Prostate gland (tissue), 2 donors: ENCODE data around the gene PRR5L. TPM values are rescaled to one million over a fixed set of nuclear protein-coding genes. Genes with fewer than 3 reads are reported as not detected.

ENCODE experiments used
- DNase-seq: peaks from one replicate; pipeline ENCODE4 v3.0.0-alpha.2; 2019; ENCODE audit warnings: low spot score
- H3K27ac ChIP-seq, 2 donors: fragments of 200-600 bp; sonication (generic); 2 replicates each; pipeline ENCODE4 v1.5.1; 2017 to 2019
- H3K27me3 ChIP-seq: fragments of 200-600 bp; sonication (generic); replicated peaks from 2 replicates; pipeline ENCODE4 v1.5.1; 2019; ENCODE audit not compliant: insufficient read depth
- H3K36me3 ChIP-seq, 2 donors: fragments of 200-600 bp; sonication (generic); 1 replicate in 1 of 2; 2 replicates in 1 of 2; pipeline versions ENCODE4 v1.5.1 to v1.8.1; 2017 to 2019
- H3K4me1 ChIP-seq: fragments of 200-600 bp; sonication (generic); replicated peaks from 2 replicates; pipeline ENCODE4 v1.5.1; 2019
- H3K4me3 ChIP-seq, 2 donors: fragments of 200-600 bp; sonication (generic); 2 replicates each; pipeline ENCODE4 v1.5.1; 2017 to 2019
- H3K9me3 ChIP-seq: fragments of 200-600 bp; sonication (generic); 2 replicates; pipeline ENCODE4 v1.5.1; 2017
- POLR2A ChIP-seq: fragments of 450-650 bp; IDR thresholded peaks from one replicate; pipeline ENCODE4 v1.6.1; 2016; ENCODE audit warnings: antibody characterized with exemption, mild to moderate bottlenecking
- POLR2AphosphoS5 ChIP-seq: sonication (generic); formaldehyde crosslinking; IDR thresholded peaks from one replicate; pipeline ENCODE4 v1.6.1; 2017; ENCODE audit warnings: antibody characterized with exemption
- WGBS: methylation state at CpG from one replicate; pipeline ENCODE4 v1.1.5; 2018; 5-methylcytosine and 5-hydroxymethylcytosine counted together
- intact Hi-C: fragments of 100-400 bp; cut with DNase I; formaldehyde crosslinking; loops from one replicate; pipeline ENCODE4 v1.14.2; 2022
- total RNA-seq, 2 donors: library from RNA; depleted of rRNA; stranded (reverse); fragments of >200 nt; gene quantifications; one replicate each; pipeline ENCODE4 v1.1.0, GENCODE V29; 2016
- TF ChIP-seq, protein P1 (sequence below), 4 experiments: fragments of 200-600 bp in 2 of 4; fragments of 450-650 bp in 2 of 4; sonication (generic) in 2 of 4; IDR thresholded peaks; 1 replicate in 3 of 4; 2 replicates in 1 of 4; pipeline ENCODE4 v1.5.1; 2016 to 2019; ENCODE audit warnings: antibody characterized with exemption in 4 of 4, mild to moderate bottlenecking in 2 of 4, moderate library complexity in 2 of 4

Gene PRR5L
- total RNA-seq, 2 donors from 2014 or later = 4.0 to 10.1 TPM

DNA sequence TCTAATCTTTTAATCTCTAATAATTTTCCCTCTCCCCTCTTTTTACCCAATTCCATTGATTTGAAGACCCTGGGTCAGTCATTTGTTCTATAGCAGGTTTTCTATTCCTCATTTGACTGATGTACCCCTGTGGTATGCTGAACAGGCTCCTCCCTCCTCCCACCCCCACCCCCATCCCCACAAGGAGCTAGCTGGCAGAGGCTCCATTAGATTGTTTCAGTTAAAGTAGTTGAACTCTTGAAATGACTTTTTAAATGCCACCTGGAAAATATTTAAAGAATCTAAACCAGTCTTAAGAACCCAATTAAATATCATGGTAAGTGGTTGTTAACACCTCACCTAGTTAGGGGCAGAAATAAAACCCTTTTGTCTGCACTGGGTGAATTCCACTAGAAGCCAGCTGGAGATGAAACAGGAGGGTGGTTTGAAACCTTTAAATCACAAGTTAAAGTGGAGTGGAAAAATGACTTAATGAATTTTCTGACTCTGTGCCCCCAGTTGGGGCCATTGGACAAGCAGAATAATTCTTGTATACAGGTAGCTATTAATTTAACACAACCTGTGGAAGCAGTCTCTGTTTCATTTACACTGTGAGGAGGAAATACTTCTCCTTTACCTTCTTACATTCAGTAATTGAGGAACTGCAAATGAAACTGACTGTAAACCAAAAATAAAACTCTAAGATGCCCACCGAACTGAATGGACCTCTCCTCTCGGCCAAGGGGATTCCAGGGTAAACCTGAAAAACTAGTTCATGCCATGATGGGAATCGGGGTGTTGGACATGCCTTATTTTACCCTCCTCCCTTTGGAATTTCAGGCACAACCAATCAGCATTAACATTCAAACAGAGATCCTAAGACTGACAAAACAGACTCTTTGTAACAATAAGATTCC is 30.7 kb downstream of the PRR5L start:
- intact Hi-C loops = no loop called here

DNA sequence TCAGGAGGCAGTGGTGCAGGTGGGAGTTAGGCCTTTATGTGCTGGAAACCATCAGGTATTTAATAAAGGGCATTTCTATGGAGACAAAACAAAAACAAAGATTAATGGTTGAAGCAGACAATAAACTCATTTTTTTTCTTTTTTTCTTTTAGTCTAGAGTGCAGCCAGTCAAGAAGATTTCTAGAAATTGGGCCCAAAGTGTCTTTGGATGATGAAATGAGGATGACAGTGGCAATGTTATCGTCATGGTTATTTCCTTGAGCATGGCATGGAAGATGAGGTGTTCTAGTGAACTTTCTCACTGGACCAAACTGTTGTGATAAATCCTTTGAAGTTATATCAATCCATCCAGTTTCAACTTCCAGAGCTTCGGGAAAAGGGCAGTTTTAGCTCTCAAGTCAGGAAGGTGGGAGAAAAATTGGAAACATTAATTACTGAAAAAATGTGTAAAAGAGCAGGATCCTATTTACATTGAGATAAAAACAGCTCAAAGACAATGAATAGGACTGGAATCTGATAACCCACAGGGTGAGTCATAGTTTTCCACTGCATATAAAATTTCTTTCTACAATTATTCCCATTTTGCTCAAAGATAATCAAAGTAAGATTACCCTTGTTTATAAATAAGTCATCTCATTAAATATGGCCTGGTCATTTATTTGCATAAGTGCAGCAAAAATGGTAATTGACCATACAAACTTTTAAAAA is 33.0 kb downstream of the PRR5L start:
- Histone ChIP-seq H3K27ac (no peak overlapping the region), H3K4me1 (no peaks in the 10 kb centered on the region), H3K36me3 (no peaks in the 10 kb centered on the region), H3K4me3 (no peak overlapping the region), H3K27me3 (no peaks in the 10 kb centered on the region), H3K9me3 (no peaks in the 10 kb centered on the region)
- WGBS = 79% methylated on average over 2 of the region's 2 CpGs
- TF ChIP-seq POLR2AphosphoS5 = no peak
- no peak for TF ChIP-seq POLR2A
- TF ChIP-seq, protein P1, sequence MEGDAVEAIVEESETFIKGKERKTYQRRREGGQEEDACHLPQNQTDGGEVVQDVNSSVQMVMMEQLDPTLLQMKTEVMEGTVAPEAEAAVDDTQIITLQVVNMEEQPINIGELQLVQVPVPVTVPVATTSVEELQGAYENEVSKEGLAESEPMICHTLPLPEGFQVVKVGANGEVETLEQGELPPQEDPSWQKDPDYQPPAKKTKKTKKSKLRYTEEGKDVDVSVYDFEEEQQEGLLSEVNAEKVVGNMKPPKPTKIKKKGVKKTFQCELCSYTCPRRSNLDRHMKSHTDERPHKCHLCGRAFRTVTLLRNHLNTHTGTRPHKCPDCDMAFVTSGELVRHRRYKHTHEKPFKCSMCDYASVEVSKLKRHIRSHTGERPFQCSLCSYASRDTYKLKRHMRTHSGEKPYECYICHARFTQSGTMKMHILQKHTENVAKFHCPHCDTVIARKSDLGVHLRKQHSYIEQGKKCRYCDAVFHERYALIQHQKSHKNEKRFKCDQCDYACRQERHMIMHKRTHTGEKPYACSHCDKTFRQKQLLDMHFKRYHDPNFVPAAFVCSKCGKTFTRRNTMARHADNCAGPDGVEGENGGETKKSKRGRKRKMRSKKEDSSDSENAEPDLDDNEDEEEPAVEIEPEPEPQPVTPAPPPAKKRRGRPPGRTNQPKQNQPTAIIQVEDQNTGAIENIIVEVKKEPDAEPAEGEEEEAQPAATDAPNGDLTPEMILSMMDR (IDR thresholded peaks at IDR 0.05) = no peak
- intact Hi-C loops = no loop called here
- no peak for DNase-seq

More for the DNA sequence above, 30.7 kb downstream of the PRR5L start:
- DNase-seq = no peak
- no peaks in the 10 kb centered on the region for H3K36me3 ChIP-seq
- H3K4me1 ChIP-seq = no peaks in the 10 kb centered on the region
- H3K4me3 ChIP-seq = no peak overlapping the region
- no peaks in the 10 kb centered on the region for H3K27me3 ChIP-seq
- no peaks in the 10 kb centered on the region for H3K9me3 ChIP-seq
- TF ChIP-seq POLR2A (no peak), POLR2AphosphoS5 (no peak)
- TF ChIP-seq, protein P1 (IDR thresholded peaks at IDR 0.05) = no peak
- 48% methylated on average over 3 of the region's 3 CpGs for WGBS
- H3K27ac ChIP-seq = no peak overlapping the region

DNA sequence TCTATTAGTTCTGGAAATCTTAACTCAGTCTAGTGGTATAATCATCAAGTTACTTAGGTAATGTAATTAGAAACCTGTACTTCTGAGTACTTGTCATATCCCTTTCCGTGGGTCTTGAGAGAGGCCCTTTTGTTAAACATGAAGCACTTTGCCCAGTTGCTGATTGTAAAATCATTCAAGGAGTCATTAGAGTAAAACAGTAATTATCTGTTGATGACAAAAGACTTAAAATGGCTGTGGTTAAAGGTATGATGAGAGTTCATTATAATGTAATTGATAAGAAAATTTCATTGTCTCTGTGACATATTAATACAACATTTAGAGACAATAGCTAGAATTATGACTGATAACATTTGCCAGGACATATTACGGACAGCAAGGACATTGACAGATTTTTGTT is 34.3 kb downstream of the PRR5L start:
- Histone ChIP-seq H3K9me3 (no peaks in the 10 kb centered on the region), H3K4me1 (no peaks in the 10 kb centered on the region), H3K36me3 (no peaks in the 10 kb centered on the region), H3K27ac (no peak overlapping the region), H3K4me3 (no peak overlapping the region), H3K27me3 (no peaks in the 10 kb centered on the region)
- intact Hi-C loops = no loop called here
- WGBS = 73% methylated on average over 2 of the region's 2 CpGs
- TF ChIP-seq, protein P1 (IDR thresholded peaks at IDR 0.05) = no peak
- TF ChIP-seq POLR2AphosphoS5 (no peak), POLR2A (no peak)
- no peak for DNase-seq

DNA sequence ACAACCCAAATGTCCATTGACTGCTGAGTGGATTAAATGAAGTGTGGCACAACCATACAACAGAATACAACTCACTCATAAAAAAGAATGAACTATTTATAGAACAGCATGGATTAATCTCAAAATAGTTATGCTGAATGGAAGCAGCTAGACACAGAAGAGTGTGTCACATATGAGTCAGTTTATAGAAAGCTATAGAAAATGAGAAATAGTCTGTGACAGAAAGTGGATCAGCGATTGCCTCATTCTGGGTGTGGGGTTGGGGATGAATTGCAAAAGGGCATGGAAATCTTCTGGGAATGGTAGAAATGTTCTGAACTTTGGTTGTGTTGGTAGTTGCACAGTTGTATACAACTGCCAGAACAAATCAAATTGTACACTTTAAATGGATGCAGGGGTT is 37.4 kb downstream of the PRR5L start:
- intact Hi-C loops = no loop called here
- no peaks in the 10 kb centered on the region for H3K9me3 ChIP-seq
- no peak overlapping the region for H3K4me3 ChIP-seq
- H3K36me3 ChIP-seq = no peaks in the 10 kb centered on the region
- TF ChIP-seq POLR2A (no peak), POLR2AphosphoS5 (no peak)
- TF ChIP-seq, protein P1 (IDR thresholded peaks at IDR 0.05) = no peak
- H3K27me3 ChIP-seq = no peaks in the 10 kb centered on the region
- WGBS = 97% methylated on average over 1 of the region's 1 CpG
- H3K27ac ChIP-seq = no peak overlapping the region
- H3K4me1 ChIP-seq = no peaks in the 10 kb centered on the region
- no peak for DNase-seq
